Activated T-cell treated with anti-CD3 and anti-CD28 coated beads for 48 hours (primary cell): ENCODE results near the gene DDR2.

Source experiments
- DNase-seq: peaks from one replicate; pipeline ENCODE4 v3.0.0-alpha.2; 2020; ENCODE audit warnings: low read depth

Gene DDR2

DNA sequence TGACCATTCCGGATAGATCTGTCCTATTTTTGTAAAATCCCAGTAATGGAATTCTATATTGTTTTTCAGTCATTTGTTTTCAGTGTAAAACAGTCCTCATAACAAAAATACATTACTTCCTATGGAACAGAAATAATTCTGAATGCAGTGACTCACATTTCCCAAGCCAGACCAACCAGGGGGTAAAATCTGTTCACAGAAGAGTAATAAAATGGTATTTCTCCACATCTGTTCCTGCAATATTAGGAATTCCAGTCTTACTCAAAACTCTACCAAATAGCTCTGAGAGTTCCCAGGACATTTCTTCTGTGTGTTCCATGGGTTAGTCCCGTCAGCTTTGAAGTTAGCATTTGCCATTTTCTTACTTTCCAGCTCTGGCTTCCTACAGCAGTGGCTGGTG, 2.6 kb upstream of the DDR2 start:
- no peak for DNase-seq

DNA sequence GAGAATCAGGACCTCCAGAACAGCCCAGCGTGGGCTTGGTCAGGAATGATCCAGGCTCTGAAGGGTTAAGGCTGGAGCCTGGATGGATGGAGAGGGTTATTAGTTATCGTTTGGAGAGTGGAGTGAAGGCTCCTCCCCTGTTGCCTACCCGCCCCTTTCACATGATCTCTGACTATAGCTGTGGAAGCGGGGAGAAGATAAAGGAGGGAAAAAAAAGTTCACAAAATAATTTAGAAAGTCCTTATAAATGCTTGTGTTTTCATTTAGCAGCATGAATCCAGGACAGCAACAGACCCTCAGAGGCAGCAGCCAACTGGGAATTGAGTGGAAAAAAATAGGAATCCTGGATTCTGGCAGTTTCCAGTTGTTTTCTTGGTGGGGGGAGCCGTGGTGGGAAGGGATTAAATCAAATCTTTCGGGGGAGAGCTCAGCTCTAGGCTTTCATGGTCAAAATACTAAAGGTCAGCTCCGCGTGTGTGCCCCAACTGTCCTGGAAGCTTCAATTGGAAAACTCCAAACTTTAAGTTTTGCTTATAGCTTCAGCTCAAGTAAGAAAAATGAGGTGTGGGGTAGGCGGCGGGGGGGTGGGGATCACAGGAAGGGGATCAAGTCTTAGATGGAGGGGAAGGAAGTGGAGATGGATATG, 595 bp upstream of the DDR2 start:
- DNase-seq, result no peak

DNA sequence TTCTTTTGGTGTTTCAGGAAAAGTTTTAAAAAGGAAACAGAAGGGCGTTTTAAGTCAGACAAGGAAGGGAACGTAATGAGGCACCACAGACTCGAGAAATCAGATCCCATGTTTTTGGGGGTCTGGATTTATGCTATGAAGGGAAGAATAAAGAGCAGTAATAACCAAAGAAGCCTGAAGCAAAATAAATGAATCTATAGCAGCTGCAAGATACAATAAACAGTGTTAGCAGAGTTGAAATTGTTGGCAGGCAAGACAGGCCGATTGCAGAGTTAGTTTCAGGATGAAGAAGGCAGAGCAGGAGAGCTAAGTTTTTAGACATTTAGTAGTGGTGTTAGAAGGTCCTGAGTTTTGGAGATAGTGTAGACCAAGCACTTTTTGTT, 425 bp downstream of the DDR2 start:
- DNase-seq, result no peak

DNA sequence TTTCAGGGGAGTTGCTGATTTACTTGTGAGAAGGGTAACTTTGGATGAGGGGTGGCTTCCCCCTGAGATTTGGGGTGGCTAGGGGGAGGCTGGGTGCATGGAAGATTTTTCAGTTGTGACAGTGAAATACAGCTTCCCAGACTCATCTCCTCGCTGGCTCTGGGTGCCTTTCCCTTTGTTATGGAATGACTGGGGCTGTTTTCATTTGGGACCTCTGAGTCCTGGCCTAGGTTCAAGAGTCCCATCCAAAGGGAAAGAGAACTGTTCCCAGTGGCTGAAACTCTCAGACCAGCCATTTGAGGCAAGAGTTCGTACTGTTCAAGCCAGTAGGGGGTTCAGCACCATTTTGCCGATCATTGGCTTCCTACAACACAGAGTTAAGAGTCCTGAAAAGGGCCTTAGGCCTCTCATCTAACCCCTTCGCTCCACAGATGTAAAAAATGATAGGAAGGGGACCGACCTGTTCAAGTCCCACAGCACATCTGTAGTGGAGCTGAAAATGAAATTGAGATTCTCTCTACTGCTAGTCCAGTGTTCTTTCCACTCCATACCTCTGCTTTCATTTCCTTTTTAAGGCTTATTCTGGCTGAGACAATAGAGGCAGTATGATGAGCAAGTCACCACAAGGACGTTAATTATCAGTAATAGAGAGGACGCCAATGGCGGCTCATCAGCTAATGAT, 958 bp downstream of the DDR2 start:
- DNase-seq, result no peak

DNA sequence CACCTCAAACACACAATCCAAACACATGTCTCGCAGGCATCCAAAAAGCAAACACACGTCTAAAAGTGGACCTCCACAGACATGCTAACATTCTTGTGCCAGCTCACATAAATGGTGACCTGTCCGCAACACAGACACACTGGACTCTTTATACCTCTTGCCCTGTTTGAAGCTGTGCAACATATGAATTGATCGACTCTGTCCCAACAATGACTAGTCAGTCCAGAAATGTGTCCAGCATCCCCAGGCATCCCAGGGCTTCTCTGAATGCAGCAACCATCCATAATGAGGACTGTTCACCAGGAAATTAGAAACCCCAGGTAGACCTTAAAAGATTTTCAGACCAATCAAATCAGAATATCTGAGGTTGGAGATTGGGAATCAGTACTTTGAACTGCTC, 3.2 kb downstream of the DDR2 start:
- DNase-seq, result no peak

DNA sequence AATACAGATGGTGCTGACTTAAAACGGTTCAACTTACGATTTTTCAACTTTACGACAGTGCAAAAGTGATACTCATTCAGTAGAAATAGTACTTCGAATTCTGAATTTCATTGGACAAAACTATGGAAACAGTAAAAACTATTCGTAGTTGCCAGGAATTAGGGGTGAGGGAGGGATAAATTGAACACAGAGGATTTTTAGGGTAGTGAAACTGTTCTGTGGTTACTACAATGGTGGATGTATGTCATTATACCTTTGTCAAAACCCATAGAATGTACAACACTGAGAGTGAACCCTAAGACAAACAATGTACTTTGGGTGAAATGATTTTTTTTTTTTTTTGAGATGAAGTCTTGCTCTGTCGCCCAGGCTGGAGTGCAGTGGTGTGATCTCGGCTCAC, 7.5 kb downstream of the DDR2 start:
- DNase-seq, result no peak

DNA sequence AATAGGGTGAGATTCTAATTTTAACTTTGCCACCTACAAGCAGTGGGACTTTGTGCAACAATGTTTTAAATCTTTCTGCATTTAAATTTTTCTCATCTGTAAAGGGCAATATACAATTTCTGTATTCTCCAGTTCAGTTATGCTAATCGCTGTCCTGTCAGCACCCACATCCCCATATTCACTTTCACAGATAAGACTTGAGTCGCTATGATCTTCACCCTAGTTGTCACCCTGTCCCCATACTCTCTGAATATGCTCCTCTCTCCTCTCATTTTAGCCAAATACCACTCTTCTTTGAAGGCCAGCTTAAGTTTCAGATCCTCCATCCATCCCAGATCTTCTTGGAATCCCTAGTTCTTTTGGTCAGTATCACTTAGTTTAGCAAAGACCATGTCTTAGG, 8.8 kb downstream of the DDR2 start:
- no peak for DNase-seq

DNA sequence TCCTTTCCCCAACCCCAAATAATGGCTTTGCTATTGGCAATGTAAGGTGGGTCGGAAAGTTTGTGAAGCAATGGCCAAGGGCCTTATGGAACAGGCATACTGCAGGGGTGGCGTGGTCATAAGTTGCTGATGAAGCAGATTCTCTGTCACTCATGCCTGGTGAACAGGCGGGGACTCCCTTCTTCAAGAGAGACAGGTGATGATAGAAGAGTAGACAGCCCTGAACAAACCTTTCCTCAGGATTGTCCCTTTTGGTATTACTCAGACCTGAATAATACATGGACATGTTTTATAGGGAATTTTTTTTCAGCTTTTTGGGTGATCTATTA, 12.7 kb downstream of the DDR2 start:
- no peak for DNase-seq

DNA sequence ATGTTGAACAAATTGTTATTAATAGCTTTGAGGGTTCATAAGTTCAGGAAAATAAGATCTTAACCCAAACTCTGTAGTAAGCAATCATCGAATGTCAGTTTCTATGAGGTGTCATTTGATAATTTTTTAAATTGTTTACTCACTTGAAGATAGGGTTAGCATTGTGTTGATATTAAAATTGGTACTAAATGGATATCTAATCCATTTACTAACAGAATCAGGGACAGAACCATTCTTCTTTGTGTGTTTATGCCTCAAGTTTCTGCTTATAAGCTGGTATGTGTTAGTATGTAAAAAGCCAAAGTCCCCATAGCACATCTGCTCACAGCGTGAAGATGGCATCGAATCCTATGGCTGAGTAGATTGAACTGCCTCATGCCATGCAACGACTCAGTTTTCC, 13.4 kb downstream of the DDR2 start:
- DNase-seq, result no peak

DNA sequence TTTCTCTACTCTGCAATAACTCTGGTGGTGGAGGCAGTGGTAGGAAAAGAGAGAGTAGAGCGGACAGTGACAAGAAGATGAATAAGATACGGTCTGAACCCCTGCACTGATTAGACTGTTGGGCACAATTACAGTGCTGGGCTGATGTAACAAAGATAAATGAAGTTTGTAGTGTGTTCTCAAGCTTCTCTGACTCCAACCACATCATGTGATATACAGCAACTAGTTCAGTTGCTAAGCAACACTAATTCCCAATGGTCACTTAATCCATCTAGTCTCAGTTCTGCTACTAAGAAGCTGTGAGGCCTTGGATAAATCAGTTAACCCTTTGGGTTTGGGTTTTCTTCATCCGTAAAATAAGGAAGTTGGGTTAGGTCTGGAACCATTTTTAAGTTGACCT, 17.3 kb downstream of the DDR2 start:
- no peak for DNase-seq

DNA sequence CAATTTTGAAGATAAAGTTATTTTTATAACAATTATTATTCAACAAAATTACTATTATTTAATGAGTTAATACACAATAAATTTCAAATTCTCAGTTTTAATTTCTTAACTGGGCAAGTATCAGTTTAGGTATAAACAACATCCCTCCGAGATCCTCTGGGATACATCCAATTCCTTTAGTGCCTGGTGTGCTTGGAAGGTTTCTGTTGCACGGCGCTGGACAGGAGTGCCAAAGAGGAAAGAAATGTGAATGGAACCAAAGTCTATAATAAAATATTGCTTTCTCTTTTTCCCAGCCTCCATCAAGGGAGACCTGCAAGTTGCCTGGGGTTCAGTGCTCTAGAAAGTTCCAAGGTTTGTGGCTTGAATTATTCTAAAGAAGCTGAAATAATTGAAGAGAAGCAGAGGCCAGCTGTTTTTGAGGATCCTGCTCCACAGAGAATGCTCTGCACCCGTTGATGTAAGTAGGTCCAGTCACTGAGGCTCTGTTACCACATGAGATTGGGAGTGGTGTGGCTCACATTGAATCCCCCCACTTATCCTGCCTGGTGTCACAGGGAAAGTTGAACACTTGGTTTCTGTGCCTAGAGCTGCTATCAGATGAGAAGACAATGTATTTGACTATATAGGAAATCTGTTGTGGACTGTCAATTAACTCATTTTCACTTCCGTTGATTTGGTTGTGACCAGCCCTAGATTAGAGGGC, 22.8 kb downstream of the DDR2 start:
- no peak for DNase-seq

DNA sequence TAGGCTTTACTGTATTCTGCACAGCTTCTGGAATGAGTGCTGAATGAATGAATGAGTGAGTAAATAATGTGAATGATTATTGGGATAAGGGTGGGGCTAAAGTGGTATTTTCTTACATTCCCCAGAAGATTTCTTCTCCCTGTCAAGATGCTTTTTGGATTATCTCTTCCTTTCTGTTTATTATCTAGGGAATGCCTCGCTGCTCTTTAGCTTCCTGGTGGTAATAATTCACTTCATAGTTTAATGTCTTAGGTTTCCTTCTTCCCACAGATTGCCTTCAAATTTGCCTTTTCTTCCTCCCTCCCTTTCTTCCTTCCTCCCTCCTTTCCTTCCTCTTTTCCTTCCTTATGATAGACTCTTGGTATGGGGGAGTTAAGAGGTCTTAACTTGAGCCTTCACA, 24.0 kb downstream of the DDR2 start:
- DNase-seq, result no peak

DNA sequence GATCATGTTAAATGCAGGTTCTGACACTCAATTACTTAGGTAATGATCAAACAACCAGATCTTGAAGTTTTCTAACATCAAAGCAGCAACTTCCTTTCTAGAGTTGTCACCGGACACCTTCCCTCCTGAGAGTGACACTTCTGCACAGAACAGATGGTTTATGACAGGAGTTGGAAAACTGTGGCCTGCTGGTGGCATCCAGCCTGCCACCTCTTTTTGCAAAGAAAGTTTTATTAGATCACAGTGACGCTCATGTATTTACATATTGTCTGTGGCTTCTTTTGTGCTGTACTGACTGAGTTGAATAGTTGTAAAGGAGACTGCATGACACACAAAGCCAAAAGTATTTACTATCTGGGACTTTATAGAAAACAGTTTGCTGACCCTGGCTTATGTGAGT, 28.3 kb downstream of the DDR2 start:
- no peak for DNase-seq

DNA sequence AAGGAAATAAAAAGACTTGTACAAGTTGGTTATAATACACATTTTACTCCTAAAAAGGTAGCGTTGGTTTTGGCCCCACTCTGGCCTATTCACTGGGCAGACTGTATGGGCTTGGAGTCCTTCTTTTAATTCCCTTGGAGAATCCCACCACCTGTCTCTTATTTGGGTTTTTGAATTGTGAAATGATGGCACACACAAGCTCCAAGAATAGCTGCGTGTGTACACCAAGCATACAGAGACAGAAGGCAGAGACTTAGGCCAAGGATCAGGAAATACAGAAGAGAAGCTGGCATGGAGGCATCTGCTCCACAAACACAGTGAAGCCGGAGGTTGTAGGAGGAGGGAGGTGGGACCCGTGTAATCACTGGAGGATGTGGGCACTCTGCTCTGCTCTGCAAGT, 29.1 kb downstream of the DDR2 start:
- no peak for DNase-seq

DNA sequence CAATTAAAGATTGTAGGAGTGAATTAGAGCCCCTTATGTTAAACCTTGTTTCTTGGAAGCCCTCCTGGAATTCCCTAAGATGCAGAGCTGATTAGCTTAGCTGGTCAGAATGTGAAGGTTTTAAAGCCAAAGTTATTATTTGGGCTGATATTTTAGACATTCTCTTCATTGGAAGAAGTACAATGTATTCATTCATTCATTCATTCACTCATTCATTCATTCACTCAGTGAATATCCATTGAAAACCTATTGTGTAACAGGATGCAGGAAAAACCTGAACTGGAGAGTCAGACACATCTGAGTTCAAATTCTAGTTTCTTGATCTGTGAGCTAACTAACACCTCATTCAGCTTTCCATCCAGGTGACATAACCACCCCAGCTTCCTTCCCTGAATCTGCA, 29.7 kb downstream of the DDR2 start:
- no peak for DNase-seq

DNA sequence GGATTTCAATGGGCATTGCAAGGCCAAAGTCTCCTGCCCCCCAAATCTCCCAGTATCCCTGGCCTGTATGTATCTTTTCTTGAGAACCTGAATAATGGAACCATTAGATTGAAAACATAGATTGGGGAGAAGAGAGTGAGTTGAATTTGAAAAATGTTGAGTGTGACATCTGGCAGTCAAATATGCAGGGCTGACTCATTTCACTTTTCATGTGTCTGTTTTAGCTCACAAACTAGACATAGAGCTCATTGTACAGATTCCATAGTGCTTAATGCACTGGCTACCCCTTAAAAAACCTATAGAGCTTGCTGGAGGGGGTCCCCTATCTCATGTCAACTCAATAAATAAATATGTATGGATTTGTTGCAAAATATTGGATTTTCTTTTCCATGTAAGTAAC, 30.8 kb downstream of the DDR2 start:
- DNase-seq, result no peak

DNA sequence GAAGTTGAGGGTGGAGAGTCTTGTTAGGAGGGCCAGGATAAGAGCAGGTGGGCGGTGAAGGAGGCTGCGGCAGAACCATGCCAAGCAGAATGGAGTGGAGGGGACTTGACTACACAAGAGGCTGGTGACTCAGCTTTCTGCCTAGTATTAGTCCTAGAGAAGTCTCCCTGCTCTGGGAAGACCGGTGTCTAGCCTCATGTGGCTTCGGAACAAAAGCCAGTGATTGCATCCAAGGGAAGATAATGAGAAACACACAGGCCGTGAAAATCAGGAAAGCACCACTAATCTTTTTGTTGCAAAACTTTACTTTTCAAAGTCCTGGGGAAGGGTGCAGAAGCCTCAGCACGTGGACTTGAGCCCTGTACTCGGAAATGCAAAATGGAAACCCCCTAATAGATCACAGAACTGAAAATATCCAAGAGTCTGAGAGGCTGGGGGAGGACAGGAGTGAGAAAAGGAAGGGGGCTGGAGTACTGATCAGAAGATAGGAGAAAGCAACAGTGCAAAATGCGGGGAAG, 31.4 kb downstream of the DDR2 start:
- no peak for DNase-seq

DNA sequence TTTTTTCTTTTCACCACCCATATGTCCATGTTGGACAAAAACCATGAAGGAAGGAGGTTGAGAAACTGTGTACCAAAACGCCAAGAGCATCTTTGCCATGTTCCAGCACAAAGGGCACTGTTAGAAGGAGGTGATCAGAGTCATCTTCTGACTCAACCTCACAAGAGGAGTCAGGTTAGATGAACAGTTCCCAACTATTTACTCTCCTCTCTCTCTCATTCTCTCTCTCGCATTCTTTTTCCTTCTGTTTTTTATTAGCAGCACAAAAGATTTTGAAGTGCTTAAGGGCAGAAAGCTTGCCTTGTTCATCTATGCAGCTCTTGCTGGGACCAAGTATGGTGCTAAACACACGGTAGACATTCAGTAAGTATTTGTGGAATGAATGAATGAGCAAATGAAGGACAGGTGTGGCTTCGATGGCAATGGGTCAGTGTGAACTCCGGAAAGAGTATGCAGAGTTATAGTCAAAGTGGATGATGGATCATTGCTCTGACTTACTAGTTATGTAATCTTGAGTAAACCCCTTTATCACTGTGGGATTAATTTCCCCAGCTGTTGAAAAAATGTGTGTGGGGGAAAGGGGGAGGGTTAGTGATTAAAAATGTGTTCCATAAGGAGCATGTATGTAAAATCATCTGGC, 33.9 kb downstream of the DDR2 start:
- no peak for DNase-seq

DNA sequence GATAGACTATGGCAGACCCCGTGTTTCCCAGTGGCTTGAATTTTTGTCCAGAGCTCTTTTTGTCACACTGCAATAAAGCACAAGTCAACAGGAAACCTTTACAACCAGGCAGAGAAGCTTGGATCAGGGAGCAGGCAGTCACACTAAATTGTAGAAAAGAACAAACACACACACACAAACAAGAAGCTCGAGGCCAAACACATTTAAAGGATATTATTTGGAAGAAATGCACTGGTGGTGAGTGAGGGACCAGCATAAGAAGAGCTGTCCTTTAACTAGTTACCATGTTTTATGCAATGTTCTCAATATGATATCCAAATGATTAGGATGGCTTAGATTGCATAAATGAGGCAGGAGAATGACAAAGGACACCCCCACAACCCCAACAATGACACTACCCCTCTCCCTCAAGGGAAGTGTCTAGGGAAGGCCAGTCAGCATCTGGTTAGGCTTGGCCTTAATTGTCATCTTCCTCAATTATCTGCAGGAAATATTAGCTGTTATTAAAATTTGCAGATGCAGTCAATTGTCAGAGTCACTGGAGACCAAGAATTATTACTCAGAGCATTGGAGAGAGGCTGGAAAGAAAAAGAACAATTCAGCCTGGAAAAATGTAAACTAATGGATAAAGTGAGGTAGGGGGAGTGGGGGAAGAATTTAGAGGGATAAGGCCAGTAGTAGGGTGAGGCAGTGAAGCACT, 35.3 kb downstream of the DDR2 start:
- no peak for DNase-seq

DNA sequence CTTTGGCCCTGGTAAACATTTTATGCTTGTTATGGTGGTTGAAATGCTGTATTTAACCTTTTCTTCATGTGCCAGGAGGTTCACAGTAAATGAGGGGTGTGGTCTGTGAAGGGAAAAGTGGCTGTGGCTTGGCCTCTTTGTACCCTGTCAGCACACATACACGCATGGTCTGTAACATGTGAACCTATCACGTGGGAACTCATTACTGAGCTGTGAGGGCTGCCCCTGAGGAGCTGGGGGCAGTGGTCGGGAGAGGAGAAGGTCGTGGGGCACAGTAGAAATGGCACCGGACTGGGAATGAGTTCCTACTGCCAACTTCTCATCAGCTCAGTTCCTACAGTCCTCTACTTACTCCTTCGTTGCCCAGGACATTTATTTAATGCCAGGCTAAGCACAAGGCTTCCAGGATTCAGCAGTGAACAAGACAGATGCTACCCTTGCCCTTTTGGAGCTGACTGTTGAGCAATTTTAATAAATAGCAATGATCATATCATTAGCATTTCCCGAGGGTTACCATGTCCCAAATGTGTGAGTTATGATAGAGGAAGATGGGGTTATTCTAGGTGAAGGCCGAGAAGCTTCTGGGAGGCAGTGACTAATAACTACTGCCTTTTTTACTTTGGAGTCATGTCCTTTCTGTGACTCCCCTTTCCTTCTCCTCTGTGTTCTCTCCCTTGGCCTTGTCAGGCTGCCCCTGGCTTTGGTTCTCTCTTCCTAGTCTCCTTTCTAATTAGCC, 38.8 kb downstream of the DDR2 start:
- DNase-seq, result no peak

DNA sequence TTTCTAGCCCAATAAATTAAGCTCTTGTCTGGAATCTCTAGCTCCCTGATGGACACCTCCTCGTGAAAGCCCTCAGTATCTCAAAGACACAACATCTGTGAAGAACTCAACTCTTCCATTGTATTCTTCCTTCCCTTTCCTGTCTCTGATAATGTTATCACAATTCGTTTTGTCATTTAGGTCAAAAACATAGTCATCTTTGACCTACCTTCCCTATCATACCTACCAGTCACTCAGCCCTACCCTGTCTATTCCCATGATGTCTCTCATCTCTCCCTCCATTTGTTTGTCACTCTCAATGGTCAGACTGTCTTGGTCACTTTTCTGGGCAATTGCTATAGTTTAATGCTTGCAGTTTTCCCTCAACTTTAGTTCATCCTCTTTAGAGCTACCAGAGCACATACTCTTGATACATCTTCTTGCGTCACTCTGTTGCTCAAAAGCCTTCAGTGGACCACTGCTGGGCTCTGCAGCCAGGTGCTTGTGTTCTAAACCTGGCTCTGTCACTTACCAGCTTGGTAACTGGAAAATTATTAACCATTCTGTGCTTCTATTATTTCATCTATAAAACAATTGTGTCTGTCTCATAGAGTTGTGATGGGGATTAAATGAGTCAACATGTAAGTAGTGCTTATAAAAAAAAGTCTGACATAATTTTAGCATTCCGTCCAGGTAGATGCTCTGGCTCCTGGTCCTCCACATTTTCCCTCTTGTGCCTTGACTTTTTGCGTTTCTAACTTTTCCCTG, 39.6 kb downstream of the DDR2 start:
- no peak for DNase-seq
